IPS-18a (cell line): ENCODE measurements around the gene PSMB3.

Source experiments
- H3K27ac ChIP-seq: one replicate; pipeline ENCODE4 v1.5.1; 2013; ENCODE audit warnings: low read length
- H3K27me3 ChIP-seq: one replicate; pipeline ENCODE4 v1.6.1; 2013; ENCODE audit warnings: mild to moderate bottlenecking, low read length; ENCODE audit not compliant: control insufficient read depth, insufficient read depth
- H3K36me3 ChIP-seq: one replicate; pipeline ENCODE4 v1.6.1; 2013; ENCODE audit warnings: low read depth, low read length; ENCODE audit not compliant: control insufficient read depth
- H3K4me1 ChIP-seq: one replicate; pipeline ENCODE4 v1.6.1; 2013; ENCODE audit warnings: low read depth, low read length; ENCODE audit not compliant: control insufficient read depth
- H3K4me3 ChIP-seq: one replicate; pipeline ENCODE4 v1.5.1; 2013; ENCODE audit warnings: low read length
- H3K9ac ChIP-seq: one replicate; pipeline ENCODE4 v1.6.1; 2013; ENCODE audit warnings: mild to moderate bottlenecking, low read length, moderate library complexity
- H3K9me3 ChIP-seq: one replicate; pipeline ENCODE4 v1.6.1; 2013; ENCODE audit warnings: low read depth, low read length; ENCODE audit not compliant: control insufficient read depth

Gene PSMB3

GRCh38 chr17:38752308-38753070, at the start of gene PSMB3:
PSMB3 (plus strand) TSS chr17:38752741; CDS start chr17:38752827, 86 bp downstream.
- peak within 1 kb of the TSS; percentile 58 for H3K27ac ChIP-seq
- peaks cover 15% of the 10 kb centered on the region for H3K36me3 ChIP-seq
- peak within 1 kb of the TSS; percentile 82 for H3K9ac ChIP-seq
- H3K4me3 ChIP-seq = peak within 1 kb of the TSS; percentile 74
- peaks cover 13% of the 10 kb centered on the region for H3K27me3 ChIP-seq
- H3K4me1 ChIP-seq = peaks cover 14% of the 10 kb centered on the region
- H3K9me3 ChIP-seq = no peaks in the 10 kb centered on the region

DNA sequence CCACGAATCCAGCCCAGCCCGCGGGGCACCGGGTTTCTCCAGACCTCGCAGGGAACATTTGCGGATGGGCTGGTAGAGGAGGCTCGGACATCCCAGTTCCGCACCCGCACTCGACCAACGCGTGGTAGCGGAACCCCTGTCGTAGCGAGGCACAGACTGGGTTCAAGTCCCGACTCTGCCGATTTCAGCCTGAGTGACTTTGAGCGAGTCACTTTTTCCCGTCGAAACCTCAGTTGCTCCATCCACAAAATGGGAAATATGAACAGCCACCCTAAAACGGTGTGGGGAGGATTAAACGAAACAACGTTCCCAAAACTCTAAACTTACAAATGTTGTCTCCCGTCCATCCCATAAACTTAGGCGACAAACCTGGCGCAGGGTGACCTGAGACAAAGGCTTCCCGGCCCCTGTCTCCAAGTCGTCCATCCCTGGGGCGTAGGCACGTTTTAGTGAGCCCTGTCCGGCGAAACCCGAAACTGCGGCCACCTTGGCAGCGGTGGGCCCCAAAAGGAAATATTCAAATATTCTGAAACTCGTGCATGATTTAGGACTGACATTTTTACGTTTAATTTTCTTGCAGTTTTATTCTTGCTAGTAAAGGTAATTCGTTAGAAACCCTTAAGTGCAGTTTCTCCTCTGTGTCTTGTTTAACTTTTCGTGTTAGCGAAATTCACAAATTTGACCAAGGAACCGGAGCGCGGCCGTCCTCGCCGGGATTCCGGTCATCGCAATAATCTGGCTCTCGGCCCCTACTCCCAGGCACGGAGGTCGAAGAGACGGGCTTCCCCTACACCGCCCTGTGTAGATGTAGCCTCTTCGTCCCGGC, 49.4 kb upstream of the PSMB3 start:
- peaks cover 35% of the 10 kb centered on the region for H3K4me1 ChIP-seq
- peak overlapping the region; percentile 42 for H3K4me3 ChIP-seq
- no peak overlapping the region for H3K9ac ChIP-seq
- peaks cover 84% of the 10 kb centered on the region for H3K27me3 ChIP-seq
- no peak overlapping the region for H3K27ac ChIP-seq
- no peaks in the 10 kb centered on the region for H3K36me3 ChIP-seq
- no peaks in the 10 kb centered on the region for H3K9me3 ChIP-seq

DNA sequence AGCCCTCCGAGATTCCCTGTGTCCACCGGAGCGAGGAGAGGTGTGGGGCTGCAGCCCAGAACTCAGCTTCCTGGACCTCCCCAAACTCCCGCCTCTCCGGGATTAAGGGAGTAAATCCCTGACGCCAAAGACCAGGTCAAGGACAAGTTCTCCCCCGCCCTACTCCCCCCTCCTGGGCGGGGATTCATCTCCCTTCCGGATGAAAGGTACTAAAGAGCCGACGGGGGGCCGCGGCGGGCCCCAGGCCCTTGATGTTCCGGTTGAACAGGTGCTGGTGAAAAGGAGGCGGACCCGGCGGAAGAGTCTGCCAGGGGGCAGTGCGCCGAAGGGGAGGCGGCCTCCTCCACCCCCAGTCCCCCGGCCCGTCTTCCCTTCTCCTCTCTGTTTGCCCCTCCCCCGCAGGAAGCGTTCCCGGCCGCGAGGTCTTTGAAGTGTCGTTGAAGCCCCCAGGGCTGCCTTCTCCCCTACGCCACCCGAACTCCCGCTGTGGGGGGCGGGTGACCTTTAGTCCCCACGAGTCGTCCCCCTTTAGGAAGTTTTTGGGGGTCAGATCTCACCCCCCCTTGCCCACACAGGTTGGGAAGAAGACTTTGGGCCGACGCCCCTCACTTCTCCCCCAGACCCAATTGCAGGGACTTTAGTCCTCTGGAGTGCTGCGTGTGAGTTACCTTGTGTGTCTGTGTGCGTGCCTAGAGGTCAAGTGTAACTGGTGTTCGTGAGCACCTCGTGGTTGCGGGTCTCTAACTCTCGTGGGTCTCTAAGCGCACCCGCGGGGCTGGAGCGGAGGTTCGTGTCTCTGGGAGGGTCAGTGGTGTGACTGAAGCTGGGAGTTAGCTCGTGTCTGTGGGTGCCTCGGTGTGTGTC, 48.6 kb upstream of the PSMB3 start:
- Histone ChIP-seq H3K27ac (no peak overlapping the region), H3K4me1 (peaks cover 35% of the 10 kb centered on the region), H3K27me3 (peaks cover 82% of the 10 kb centered on the region), H3K9ac (peak overlapping the region; percentile 41), H3K4me3 (peak overlapping the region; percentile 58), H3K9me3 (no peaks in the 10 kb centered on the region), H3K36me3 (no peaks in the 10 kb centered on the region)

- Histone ChIP-seq H3K27ac (no peak within 1 kb of the TSS), H3K9me3 (no peaks in the 10 kb centered on the region), H3K9ac (peak within 1 kb of the TSS; percentile 41), H3K4me3 (peak within 1 kb of the TSS; percentile 73), H3K36me3 (no peaks in the 10 kb centered on the region), H3K4me1 (peaks cover 35% of the 10 kb centered on the region), H3K27me3 (peaks cover 73% of the 10 kb centered on the region)
Measured at GRCh38 chr17:38704606-38705522, 47.7 kb upstream of the PSMB3 start, which contains the start of gene MLLT6. MLLT6 (plus strand) TSS chr17:38705273; CDS start chr17:38705633, 360 bp downstream.

GRCh38 chr17:38705523-38705802, 47.1 kb upstream of the PSMB3 start:
- Histone ChIP-seq H3K27me3 (peaks cover 67% of the 10 kb centered on the region), H3K9ac (no peak overlapping the region), H3K36me3 (no peaks in the 10 kb centered on the region), H3K27ac (no peak overlapping the region), H3K4me3 (peak overlapping the region; percentile 73), H3K9me3 (no peaks in the 10 kb centered on the region), H3K4me1 (peaks cover 35% of the 10 kb centered on the region)

GRCh38 chr17:38705803-38706504, 46.6 kb upstream of the PSMB3 start:
- Histone ChIP-seq H3K27ac (no peak overlapping the region), H3K4me1 (peaks cover 34% of the 10 kb centered on the region), H3K36me3 (no peaks in the 10 kb centered on the region), H3K9ac (peak overlapping the region; percentile 18), H3K9me3 (no peaks in the 10 kb centered on the region), H3K4me3 (peak overlapping the region; percentile 73), H3K27me3 (peaks cover 62% of the 10 kb centered on the region)

- Histone ChIP-seq H3K9ac (peak overlapping the region; percentile 18), H3K27me3 (peaks cover 55% of the 10 kb centered on the region), H3K4me1 (peaks cover 28% of the 10 kb centered on the region)
Measured at GRCh38 chr17:38706505-38707216, 45.9 kb upstream of the PSMB3 start.

DNA sequence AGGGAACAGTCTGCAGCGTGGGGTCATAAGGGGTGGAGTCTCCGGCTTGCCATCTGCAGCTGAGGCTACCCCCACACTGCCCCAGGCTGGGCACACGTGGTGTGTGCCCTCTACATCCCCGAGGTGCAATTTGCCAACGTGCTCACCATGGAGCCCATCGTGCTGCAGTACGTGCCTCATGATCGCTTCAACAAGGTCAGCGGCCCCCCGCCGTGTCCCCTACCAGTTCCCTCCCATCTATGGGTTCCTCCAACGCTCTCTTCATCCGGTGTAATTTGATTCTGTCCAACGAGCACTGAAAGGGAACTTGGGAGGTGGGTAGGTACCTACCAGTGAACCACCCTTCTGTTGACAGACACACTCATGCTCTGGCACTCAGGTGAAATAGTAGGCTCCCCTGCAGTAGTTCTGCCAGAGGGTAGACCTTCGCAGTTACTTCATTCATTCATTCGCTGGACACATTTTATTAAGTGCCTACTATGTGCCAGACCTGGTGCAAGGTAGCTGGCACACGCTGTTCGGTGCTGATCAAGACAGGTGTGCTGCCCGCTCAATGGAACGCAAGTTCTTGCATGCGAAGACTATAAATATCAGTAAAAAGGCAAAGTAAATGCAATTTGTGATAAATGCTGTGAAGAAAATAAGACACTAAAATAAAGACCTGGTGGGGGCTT, 44.7 kb upstream of the PSMB3 start:
- H3K9me3 ChIP-seq = no peaks in the 10 kb centered on the region
- peaks cover 25% of the 10 kb centered on the region for H3K4me1 ChIP-seq
- no peak overlapping the region for H3K9ac ChIP-seq
- H3K36me3 ChIP-seq = no peaks in the 10 kb centered on the region
- no peak overlapping the region for H3K4me3 ChIP-seq
- no peak overlapping the region for H3K27ac ChIP-seq
- H3K27me3 ChIP-seq = peaks cover 43% of the 10 kb centered on the region

More at GRCh38 chr17:38706505-38707216, 45.9 kb upstream of the PSMB3 start:
- H3K9me3 ChIP-seq = no peaks in the 10 kb centered on the region
- H3K4me3 ChIP-seq = peak overlapping the region; percentile 73
- H3K27ac ChIP-seq = no peak overlapping the region
- H3K36me3 ChIP-seq = no peaks in the 10 kb centered on the region

- no peaks in the 10 kb centered on the region for H3K9me3 ChIP-seq
- H3K4me1 ChIP-seq = peaks cover 23% of the 10 kb centered on the region
- no peak overlapping the region for H3K27ac ChIP-seq
- no peak overlapping the region for H3K4me3 ChIP-seq
- H3K9ac ChIP-seq = no peak overlapping the region
- H3K27me3 ChIP-seq = peaks cover 30% of the 10 kb centered on the region
- no peaks in the 10 kb centered on the region for H3K36me3 ChIP-seq
Measured at GRCh38 chr17:38709104-38709820, 43.3 kb upstream of the PSMB3 start.
